Measurements from ENCODE around the gene PRUNE2.

PRUNE2 gene

GRCh38 chr9:76644647-76645250 is 261.2 kb downstream of the PRUNE2 start:
- Histone ChIP-seq H3K9me2 (replicated peaks; ENCODE audit: control insufficient read depth, low read length) (no peaks in the 10 kb centered on the region), H3K4me3 (ENCODE audit: low read length) (no peak overlapping the region), H3K4me1 (ENCODE audit: control insufficient read depth, low read length) (peaks cover 19% of the 10 kb centered on the region), H4K20me1 (ENCODE audit: control insufficient read depth, insufficient read depth, low read depth, low read length) (no peaks in the 10 kb centered on the region), H3K79me2 (ENCODE audit: control insufficient read depth, low read length) (no peaks in the 10 kb centered on the region), H3K27ac (ENCODE audit: low read depth, low read length) (no peak overlapping the region), H3K36me3 (ENCODE audit: control insufficient read depth, low read length) (no peaks in the 10 kb centered on the region), H3K4me2 (ENCODE audit: low read length) (no peak overlapping the region), H3K9me3 (ENCODE audit: control insufficient read depth, insufficient read depth, low read length) (no peaks in the 10 kb centered on the region), H3K27me3 (ENCODE audit: control insufficient read depth, low read length) (no peaks in the 10 kb centered on the region), H3F3A (ENCODE audit: control insufficient read depth, insufficient read depth) (no peaks in the 10 kb centered on the region)
- TF ChIP-seq CTCF (IDR thresholded peaks at IDR 0.05; ENCODE audit: low read depth, low read length, poor library complexity, severe bottlenecking) = no peak
- no peak for TF ChIP-seq EZH2phosphoT487 (IDR thresholded peaks at IDR 0.05; ENCODE audit: borderline replicate concordance, low read length)

- H3K4me2 ChIP-seq (ENCODE audit: low read length) = peak overlapping the region; percentile 37
- H3K27ac ChIP-seq (ENCODE audit: low read depth, low read length) = no peak overlapping the region
- no peaks in the 10 kb centered on the region for H3K9me3 ChIP-seq (ENCODE audit: control insufficient read depth, insufficient read depth, low read length)
- peaks cover 19% of the 10 kb centered on the region for H3K4me1 ChIP-seq (ENCODE audit: control insufficient read depth, low read length)
- no peaks in the 10 kb centered on the region for H3F3A ChIP-seq (ENCODE audit: control insufficient read depth, insufficient read depth)
- no peaks in the 10 kb centered on the region for H3K27me3 ChIP-seq (ENCODE audit: control insufficient read depth, low read length)
- no peaks in the 10 kb centered on the region for H4K20me1 ChIP-seq (ENCODE audit: control insufficient read depth, insufficient read depth, low read depth, low read length)
- no peak overlapping the region for H3K4me3 ChIP-seq (ENCODE audit: low read length)
- no peaks in the 10 kb centered on the region for H3K36me3 ChIP-seq (ENCODE audit: control insufficient read depth, low read length)
- H3K79me2 ChIP-seq (ENCODE audit: control insufficient read depth, low read length) = no peaks in the 10 kb centered on the region
- TF ChIP-seq EZH2phosphoT487 (IDR thresholded peaks at IDR 0.05; ENCODE audit: borderline replicate concordance, low read length) = no peak
- TF ChIP-seq CTCF (IDR thresholded peaks at IDR 0.05; ENCODE audit: low read depth, low read length, poor library complexity, severe bottlenecking) = no peak
- no peaks in the 10 kb centered on the region for H3K9me2 ChIP-seq (replicated peaks; ENCODE audit: control insufficient read depth, low read length)
Measured at GRCh38 chr9:76644171-76644570, 261.7 kb downstream of the PRUNE2 start.

- no peaks in the 10 kb centered on the region for H4K20me1 ChIP-seq (ENCODE audit: control insufficient read depth, insufficient read depth, low read depth, low read length)
- H3K27ac ChIP-seq (ENCODE audit: low read depth, low read length) = no peak overlapping the region
- no peaks in the 10 kb centered on the region for H3K27me3 ChIP-seq (ENCODE audit: control insufficient read depth, low read length)
- no peaks in the 10 kb centered on the region for H3K9me3 ChIP-seq (ENCODE audit: control insufficient read depth, insufficient read depth, low read length)
- peak overlapping the region; percentile 37 for H3K4me2 ChIP-seq (ENCODE audit: low read length)
- no peaks in the 10 kb centered on the region for H3K36me3 ChIP-seq (ENCODE audit: control insufficient read depth, low read length)
- H3K4me1 ChIP-seq (ENCODE audit: control insufficient read depth, low read length) = peaks cover 20% of the 10 kb centered on the region
- no peaks in the 10 kb centered on the region for H3K9me2 ChIP-seq (replicated peaks; ENCODE audit: control insufficient read depth, low read length)
- H3F3A ChIP-seq (ENCODE audit: control insufficient read depth, insufficient read depth) = no peaks in the 10 kb centered on the region
- H3K79me2 ChIP-seq (ENCODE audit: control insufficient read depth, low read length) = no peaks in the 10 kb centered on the region
- no peak for TF ChIP-seq CTCF (IDR thresholded peaks at IDR 0.05; ENCODE audit: low read depth, low read length, poor library complexity, severe bottlenecking)
- TF ChIP-seq EZH2phosphoT487 (IDR thresholded peaks at IDR 0.05; ENCODE audit: borderline replicate concordance, low read length) = no peak
- no peak overlapping the region; the same call in 1 of the 2 replicates for H3K4me3 ChIP-seq (ENCODE audit: low read length)
Measured at GRCh38 chr9:76643399-76644117, 262.4 kb downstream of the PRUNE2 start.
